H1 (cell line): ENCODE results near the gene PPP1R15B. TPM values are rescaled to one million over a fixed set of nuclear protein-coding genes. Genes with fewer than 3 reads are reported as not detected.

ENCODE experiments used
- CTCF ChIA-PET: fragments of 300-600 bp; sonication (Branson Sonifier 250); formaldehyde crosslinking; loops from one replicate; lab custom pipeline; 2021; ENCODE audit not compliant: partially characterized antibody; lab: Charles Lee
- POLR2A ChIA-PET: fragments of 300-600 bp; sonication (Branson Sonifier 250); formaldehyde crosslinking; loops from one replicate; lab custom pipeline; 2021; ENCODE audit warnings: inconsistent platforms; ENCODE audit not compliant: partially characterized antibody; lab: Charles Lee
- DNase-seq, 2 experiments: peaks; one replicate each; pipeline versions ENCODE4 v3.0.0 to v3.0.0-alpha.2; 2010 to 2022; ENCODE audit warnings: low spot score in 2 of 2, low read depth in 1 of 2, mixed read lengths in 1 of 2
- FAIRE-seq: peaks from 2 replicates; lab custom pipeline; 2011; peaks lifted over from hg19 to GRCh38; lab: Jason Lieb, UNC
- H2AFZ ChIP-seq: 2 replicates; pipeline ENCODE4 v1.8.1; 2012; ENCODE audit warnings: low read length, inconsistent platforms
- H2AK5ac ChIP-seq: 2 replicates; pipeline ENCODE4 v1.6.1; 2013; ENCODE audit warnings: low read depth, low read length
- H2BK120ac ChIP-seq: replicated peaks from 2 replicates; pipeline ENCODE3; 2013; ENCODE audit warnings: low read depth, low read length, inconsistent platforms
- H2BK12ac ChIP-seq: 2 replicates; pipeline ENCODE4 v1.6.1; 2013; ENCODE audit warnings: low read depth, low read length
- H2BK15ac ChIP-seq: 2 replicates; pipeline ENCODE4 v1.6.1; 2013; ENCODE audit warnings: low read length
- H2BK20ac ChIP-seq: 2 replicates; pipeline ENCODE4 v1.6.1; 2013; ENCODE audit warnings: low read length
- H2BK5ac ChIP-seq: 2 replicates; pipeline ENCODE4 v1.6.1; 2013; ENCODE audit warnings: low read depth, low read length
- H3K14ac ChIP-seq: 2 replicates; pipeline ENCODE4 v1.6.1; 2013; ENCODE audit warnings: inconsistent platforms; ENCODE audit not compliant: insufficient read length
- H3K18ac ChIP-seq: 2 replicates; pipeline ENCODE4 v1.6.1; 2013; ENCODE audit warnings: low read length; ENCODE audit errors: extremely low read depth
- H3K23ac ChIP-seq: 2 replicates; pipeline ENCODE4 v1.6.1; 2013; ENCODE audit warnings: inconsistent platforms; ENCODE audit not compliant: insufficient read length
- H3K23me2 ChIP-seq: 2 replicates; pipeline ENCODE4 v1.6.1; 2013; ENCODE audit warnings: low read depth, low read length
- H3K27ac ChIP-seq: 2 replicates; pipeline ENCODE4 v1.6.1; 2011; ENCODE audit warnings: low read depth, low read length, inconsistent platforms
- H3K27me3 ChIP-seq, 4 experiments: replicated peaks in 1 of 4; 1 replicate in 1 of 4; 2 replicates in 3 of 4; pipeline versions ENCODE4 v1.6.1 to v1.8.1; 2011 to 2013; ENCODE audit warnings: low read length in 3 of 4, mild to moderate bottlenecking in 3 of 4, inconsistent platforms in 2 of 4, mixed read lengths in 2 of 4, moderate library complexity in 1 of 4; ENCODE audit not compliant: control insufficient read depth in 3 of 4, insufficient read depth in 3 of 4; ENCODE audit errors: extremely low read depth in 1 of 4
- H3K36me3 ChIP-seq, 4 experiments: 2 replicates each; pipeline versions ENCODE4 v1.6.1 to v1.8.1; 2011 to 2013; ENCODE audit warnings: mild to moderate bottlenecking in 4 of 4, low read length in 3 of 4, moderate library complexity in 2 of 4, control low read depth in 1 of 4, inconsistent platforms in 1 of 4; ENCODE audit not compliant: insufficient read depth in 4 of 4, control insufficient read depth in 2 of 4
- H3K4ac ChIP-seq: replicated peaks from 2 replicates; pipeline ENCODE3; 2013; ENCODE audit warnings: low read length, low read depth, mixed read lengths, inconsistent platforms; ENCODE audit not compliant: insufficient read length
- H3K4me1 ChIP-seq, 4 experiments: replicated peaks in 1 of 4; 1 replicate in 1 of 4; 2 replicates in 3 of 4; pipeline versions ENCODE4 v1.6.1 to v1.8.1; 2011 to 2013; ENCODE audit warnings: low read length in 3 of 4, inconsistent platforms in 2 of 4, mixed read lengths in 1 of 4; ENCODE audit not compliant: insufficient read depth in 4 of 4, control insufficient read depth in 3 of 4
- H3K4me2 ChIP-seq, 2 experiments: 2 replicates each; pipeline versions ENCODE4 v1.6.1 to v1.8.1; 2011 to 2013; ENCODE audit warnings: low read depth in 2 of 2, low read length in 2 of 2, control low read depth in 1 of 2, inconsistent platforms in 1 of 2, mild to moderate bottlenecking in 1 of 2; ENCODE audit not compliant: insufficient read depth in 1 of 2
- H3K4me3 ChIP-seq, 4 experiments: fragments of 200-600, 300-600 bp in 1 of 4; sonication (generic), shearing (Covaris generic), sonication (Bioruptor Twin) in 1 of 4; 2 replicates each; pipeline versions ENCODE4 v1.5.1 to v1.8.1; 2011 to 2016; ENCODE audit warnings: low read length in 4 of 4, low read depth in 3 of 4, control low read depth in 2 of 4, inconsistent platforms in 2 of 4, mild to moderate bottlenecking in 2 of 4, mixed read lengths in 1 of 4, moderate library complexity in 1 of 4; ENCODE audit not compliant: insufficient read depth in 2 of 4; ENCODE audit errors: extremely low read depth in 1 of 4
- H3K56ac ChIP-seq: replicated peaks from 2 replicates; pipeline ENCODE3; 2013; ENCODE audit warnings: low read depth, mild to moderate bottlenecking, mixed read lengths, low read length, inconsistent platforms; ENCODE audit not compliant: insufficient read length
- H3K79me1 ChIP-seq: 2 replicates; pipeline ENCODE4 v1.6.1; 2013; ENCODE audit warnings: low read depth, low read length, control low read depth
- H3K79me2 ChIP-seq, 2 experiments: 2 replicates each; pipeline versions ENCODE4 v1.6.1 to v1.8.1; 2012 to 2013; ENCODE audit warnings: low read length in 2 of 2, mild to moderate bottlenecking in 2 of 2, inconsistent platforms in 1 of 2; ENCODE audit not compliant: insufficient read depth in 2 of 2, control insufficient read depth in 1 of 2
- H3K9ac ChIP-seq, 4 experiments: replicated peaks in 1 of 4; 1 replicate in 1 of 4; 2 replicates in 3 of 4; pipeline versions ENCODE4 v1.6.1 to v1.8.1; 2011 to 2013; ENCODE audit warnings: low read depth in 3 of 4, low read length in 3 of 4, control low read depth in 2 of 4, mild to moderate bottlenecking in 2 of 4, moderate library complexity in 2 of 4, inconsistent platforms in 1 of 4; ENCODE audit errors: extremely low read depth in 1 of 4
- H3K9me3 ChIP-seq, 2 experiments: 2 replicates each; pipeline versions ENCODE4 v1.6.1 to v1.8.1; 2012 to 2013; ENCODE audit warnings: mild to moderate bottlenecking in 2 of 2, moderate library complexity in 2 of 2, control low read depth in 1 of 2, inconsistent platforms in 1 of 2, low read depth in 1 of 2, low read length in 1 of 2, mixed read lengths in 1 of 2; ENCODE audit not compliant: insufficient read depth in 2 of 2
- H4K20me1 ChIP-seq, 2 experiments: replicated peaks in 1 of 2; 2 replicates each; pipeline versions ENCODE3 to v1.8.1; 2011 to 2013; ENCODE audit warnings: inconsistent platforms in 2 of 2, low read length in 2 of 2, mild to moderate bottlenecking in 1 of 2; ENCODE audit not compliant: insufficient read depth in 2 of 2, control insufficient read depth in 1 of 2
- H4K5ac ChIP-seq: 2 replicates; pipeline ENCODE4 v1.6.1; 2013; ENCODE audit warnings: low read length, low read depth, mixed read lengths, inconsistent platforms; ENCODE audit not compliant: insufficient read length
- H4K8ac ChIP-seq: 2 replicates; pipeline ENCODE4 v1.8.0; 2013; ENCODE audit warnings: mild to moderate bottlenecking, moderate library complexity, low read length, inconsistent platforms; ENCODE audit not compliant: insufficient read depth; ENCODE audit errors: extremely low read depth
- H4K91ac ChIP-seq: replicated peaks from 2 replicates; pipeline ENCODE3; 2013; ENCODE audit warnings: low read length, mixed read lengths, inconsistent platforms; ENCODE audit not compliant: insufficient read length
- ASH2L ChIP-seq: fragments of 200-600, 300-600 bp; sonication (generic); IDR thresholded peaks from one replicate; pipeline ENCODE4 v1.7.1; 2017; ENCODE audit warnings: low read length
- GTF2F1 ChIP-seq: IDR thresholded peaks from 2 replicates; pipeline ENCODE4 v1.6.1; 2012; ENCODE audit warnings: low read depth, low read length, improper control_type of control experiment, borderline replicate concordance
- POLR2A ChIP-seq, 2 experiments: IDR thresholded peaks; 1 replicate in 1 of 2; 2 replicates in 1 of 2; pipeline ENCODE4 v1.6.1; 2011; ENCODE audit warnings: low read depth in 2 of 2, low read length in 2 of 2, mild to moderate bottlenecking in 2 of 2; ENCODE audit errors: control extremely low read depth in 1 of 2
- POLR2AphosphoS5 ChIP-seq: IDR thresholded peaks from 2 replicates; pipeline ENCODE4 v1.6.1; 2011; ENCODE audit warnings: low read depth, low read length
- RBBP5 ChIP-seq: IDR thresholded peaks from 2 replicates; pipeline ENCODE4 v1.7.1; 2012; ENCODE audit warnings: low read depth, mild to moderate bottlenecking, inconsistent platforms, low read length, moderate library complexity, borderline replicate concordance
- RFX5 ChIP-seq: IDR thresholded peaks from 2 replicates; pipeline ENCODE4 v1.6.1; 2011; ENCODE audit warnings: low read depth, low read length, improper control_type of control experiment, borderline replicate concordance
- RNF2 ChIP-seq: fragments of 200-900, 300-1000 bp; sonication (generic); IDR thresholded peaks from 2 replicates; pipeline ENCODE4 v1.7.1; 2016; ENCODE audit warnings: borderline replicate concordance, low read depth, mild to moderate bottlenecking, antibody characterized with exemption, low read length; ENCODE audit not compliant: poor library complexity, severe bottlenecking; ENCODE audit errors: missing control alignments
- SP4 ChIP-seq: IDR thresholded peaks from 2 replicates; pipeline ENCODE4 v1.6.1; 2012; ENCODE audit warnings: low read length, inconsistent platforms
- YY1 ChIP-seq: IDR thresholded peaks from 2 replicates; pipeline ENCODE4 v1.6.1; 2011; ENCODE audit warnings: low read depth, mild to moderate bottlenecking, low read length
- WGBS, 2 experiments: shearing (Covaris generic) in 1 of 2; methylation state at CpG; one replicate each; pipeline versions ENCODE4 v1.1.6 to v1.1.7; 2013 to 2015; ENCODE audit warnings: low lambda C conversion rate in 2 of 2, mixed read lengths in 2 of 2, inconsistent platforms in 1 of 2, low coverage in 1 of 2, missing lambda C conversion rate in 1 of 2; ENCODE audit not compliant: insufficient replicate concordance in 2 of 2, insufficient coverage in 1 of 2, insufficient read length in 1 of 2; ENCODE audit errors: extremely low coverage in 1 of 2, missing lambda C conversion rate in 1 of 2; 5-methylcytosine and 5-hydroxymethylcytosine counted together
- polyA plus RNA-seq, 7 experiments: library from polyadenylated mRNA; depleted of rRNA in 3 of 7; stranded (reverse) in 5 of 7; unstranded in 2 of 7; fragments of >200 nt in 5 of 7; fragments of 200-250 nt in 2 of 7; gene quantifications; 1 replicate in 5 of 7; 2 replicates in 1 of 7; 4 replicates in 1 of 7; pipeline versions ENCODE4 v1.2.1 to v1.2.3, GENCODE V29; 2011 to 2013; ENCODE audit warnings: missing spikeins in 2 of 7, mixed read lengths in 2 of 7
- total RNA-seq: library from RNA; stranded (reverse); fragmentation: NEBNext Ultra II Directional; extraction: Animal tissue kit (Norgen Biotek cat#: 25700); gene quantifications from 2 replicates; pipeline ENCODE4 v1.2.1, GENCODE V29; 2021

PPP1R15B gene
- total and polyA plus RNA-seq, 2 of the 8 experiments (the other 6 are each of a cell fraction or from before 2014, with no cell fraction given): 14.4 to 72.2 TPM

- H4K91ac ChIP-seq: no peak overlapping the region
- no peak overlapping the region for H2BK20ac ChIP-seq
- no peak overlapping the region for H3K56ac ChIP-seq
- no peak overlapping the region for H3K14ac ChIP-seq
- H2BK15ac ChIP-seq: no peak overlapping the region
- no peak overlapping the region for H2BK12ac ChIP-seq
- H3K4me2 ChIP-seq: no peak overlapping the region; a peak in 1 of 4 replicates
- H2AFZ ChIP-seq: no peak overlapping the region
- H4K5ac ChIP-seq: no peak overlapping the region
- POLR2A ChIA-PET: interaction anchor here (1.2 to 1.4 kb wide), 2 partner anchors 35 to 162 kb away, joined by 3 read pairs; partner anchors contain the start of gene GOLT1A
- no peak overlapping the region for H4K8ac ChIP-seq
- peaks cover 8% of the 10 kb centered on the region for H3K23me2 ChIP-seq
- H3K4ac ChIP-seq: no peak overlapping the region
- no peak overlapping the region for H3K4me3 ChIP-seq
- H2BK120ac ChIP-seq: no peak overlapping the region
- no peak overlapping the region for H3K18ac ChIP-seq
- CTCF ChIA-PET: interaction anchor here (1.4 to 11.3 kb wide), 3 partner anchors 15 to 505 kb away, joined by 5 to 107 read pairs (median 31); partner anchors contain the start of gene PLEKHA6
- no peak overlapping the region for H3K27ac ChIP-seq
- no peak overlapping the region for H3K9ac ChIP-seq
- H3K23ac ChIP-seq: no peak overlapping the region
- TF ChIP-seq RBBP5 (no peak), ASH2L (no peak), RNF2 (no peak), YY1 (no peak), POLR2A (IDR thresholded peaks at IDR 0.05; ENCODE audit: control extremely low read depth in 1 of 2, low read depth in 2 of 2, low read length in 2 of 2) (no peak), POLR2AphosphoS5 (no peak), RFX5 (no peak), SP4 (no peak), GTF2F1 (no peak)
- TF ChIP-seq, all 59 proteins: peak for 0
- Histone ChIP-seq H3K9me3 (no peaks in the 10 kb centered on the region), H3K79me1 (no peaks in the 10 kb centered on the region), H2AK5ac (no peak overlapping the region), H3K27me3 (peaks cover 5 to 52% (median 27%) of the 10 kb centered on the region in 4 experiments), H3K4me1 (peaks cover 0 to 4% (median 1%) of the 10 kb centered on the region in 4 experiments; a peak in 6 of 7 replicates), H3K36me3 (no peaks in the 10 kb centered on the region), H4K20me1 (no peaks in the 10 kb centered on the region), H2BK5ac (no peak overlapping the region), H3K79me2 (no peaks in the 10 kb centered on the region)
- DNase-seq (no peak), FAIRE-seq (no peak)
- WGBS, 2 experiments: 92% methylated on average over 6 of the region's 6 CpGs; no CpG with 5 or more reads in 1 of the 2 experiments
Measured at GRCh38 chr1:204376465-204376864, 35.2 kb downstream of the PPP1R15B start.
